Esophagus (tissue), 2 donors: ENCODE data around the gene CNTN1. TPM values are rescaled to one million over a fixed set of nuclear protein-coding genes. Genes with fewer than 3 reads are reported as not detected.

Experiments used
- H3K27ac ChIP-seq, 2 donors: one replicate each; pipeline ENCODE4 v1.5.1; 2013; ENCODE audit warnings: low read depth in 2 of 2, mild to moderate bottlenecking in 2 of 2, inconsistent platforms in 1 of 2, low read length in 1 of 2, moderate library complexity in 1 of 2
- H3K27me3 ChIP-seq, 2 donors: one replicate each; pipeline ENCODE4 v1.6.1; 2013; ENCODE audit warnings: low read length in 2 of 2, control low read depth in 1 of 2, mild to moderate bottlenecking in 1 of 2; ENCODE audit not compliant: insufficient read depth in 2 of 2, control insufficient read depth in 1 of 2
- H3K36me3 ChIP-seq, 2 donors: one replicate each; pipeline ENCODE4 v1.6.1; 2013; ENCODE audit warnings: low read length in 1 of 2; ENCODE audit not compliant: control insufficient read depth in 2 of 2, insufficient read depth in 2 of 2
- H3K4me1 ChIP-seq, 2 donors: one replicate each; pipeline ENCODE4 v1.6.1; 2013; ENCODE audit warnings: low read length in 1 of 2; ENCODE audit not compliant: control insufficient read depth in 2 of 2, insufficient read depth in 2 of 2
- H3K4me3 ChIP-seq, 2 donors: one replicate each; pipeline ENCODE4 v1.5.1; 2013; ENCODE audit warnings: low read length in 2 of 2, mild to moderate bottlenecking in 2 of 2, low read depth in 1 of 2, moderate library complexity in 1 of 2
- H3K9me3 ChIP-seq, 2 donors: one replicate each; pipeline ENCODE4 v1.6.1; 2013; ENCODE audit warnings: mild to moderate bottlenecking in 2 of 2, low read depth in 1 of 2, low read length in 1 of 2, moderate library complexity in 1 of 2; ENCODE audit not compliant: control insufficient read depth in 2 of 2, insufficient read depth in 1 of 2
- WGBS, 2 donors: extraction: QIAGEN DNeasy Blood & Tissue Kit; methylation state at CpG; one replicate each; pipeline ENCODE4 v1.1.7; 2013; 5-methylcytosine and 5-hydroxymethylcytosine counted together
- polyA plus RNA-seq, 2 donors: library from polyadenylated mRNA; stranded (reverse); fragments of 200-250 nt; gene quantifications; one replicate each; pipeline ENCODE4 v1.2.3, GENCODE V29; 2013
- donor health status: healthy with polysubstance abuse.
- donor health status: Bipolar disorder and iron deficiency.

CNTN1 gene
- polyA plus RNA-seq = 1 to 10 TPM in 1 of 2 donors, under 1 TPM in 1; 0.28 to 1.2 TPM

- Histone ChIP-seq H3K4me3 (peak within 1 kb of the TSS; percentile 40 to 43), H3K4me1 (peaks cover 5 to 8% of the 10 kb centered on the region in 2 donors)
- WGBS, 2 donors = 6% methylated on average over 30 to 31 of the region's 31 CpGs
Observed at GRCh38 chr12:40691913-40692764, at the start of gene CNTN1. Gene CNTN1, plus strand, starts transcription at chr12:40692439.

DNA sequence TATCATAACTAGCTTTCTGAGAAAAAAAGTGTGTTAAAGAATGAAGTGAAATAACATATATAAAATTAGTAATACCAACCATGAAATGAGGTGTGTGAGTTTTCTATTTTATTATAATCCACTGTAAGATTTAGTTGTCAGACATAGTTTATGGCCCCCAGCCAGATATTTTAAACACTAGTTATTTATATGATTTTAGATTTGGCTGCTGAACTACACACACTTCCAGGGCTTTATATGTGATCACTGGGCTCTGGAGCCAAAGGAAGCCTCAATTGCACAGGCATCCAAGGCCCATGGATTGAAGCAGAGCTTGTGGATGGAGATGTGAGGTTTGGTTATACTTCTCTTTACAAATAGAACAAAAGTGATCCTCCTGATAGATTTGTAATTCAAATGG lies 48.7 kb upstream of the CNTN1 start:
- Histone ChIP-seq H3K36me3 (no peaks in the 10 kb centered on the region), H3K4me3 (no peak overlapping the region), H3K27ac (no peak overlapping the region), H3K4me1 (no peaks in the 10 kb centered on the region), H3K9me3 (no peaks in the 10 kb centered on the region), H3K27me3 (no peaks in the 10 kb centered on the region)

More at GRCh38 chr12:40691913-40692764, at the start of gene CNTN1:
- H3K36me3 ChIP-seq = no peaks in the 10 kb centered on the region
- H3K27ac ChIP-seq = no peak within 1 kb of the TSS
- no peaks in the 10 kb centered on the region for H3K9me3 ChIP-seq
- peaks cover 0 to 15% of the 10 kb centered on the region in 2 donors for H3K27me3 ChIP-seq

DNA sequence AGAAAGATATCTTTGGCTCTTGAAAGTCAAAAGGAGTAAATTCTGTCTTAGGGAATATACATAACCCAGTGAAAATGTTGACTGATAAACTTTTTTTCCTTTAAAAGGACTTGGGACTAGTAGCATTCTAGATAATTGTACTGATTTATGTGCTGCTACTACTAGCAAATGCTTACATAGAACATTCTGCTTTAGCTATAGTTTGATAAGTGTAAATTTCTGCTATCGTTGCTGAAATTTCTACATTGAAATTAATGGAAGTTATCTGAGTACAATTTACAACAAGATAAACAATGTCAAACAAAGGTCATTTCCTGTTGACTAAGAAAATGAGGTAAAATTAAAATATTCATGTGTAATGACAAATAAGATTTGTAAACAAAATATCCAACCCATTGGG lies 48.3 kb upstream of the CNTN1 start:
- Histone ChIP-seq H3K36me3 (no peaks in the 10 kb centered on the region), H3K27ac (no peak overlapping the region), H3K9me3 (no peaks in the 10 kb centered on the region), H3K27me3 (no peaks in the 10 kb centered on the region), H3K4me1 (no peaks in the 10 kb centered on the region), H3K4me3 (no peak overlapping the region)
- 54 to 71% methylated on average over 1 of the region's 1 CpG for WGBS, 2 donors

DNA sequence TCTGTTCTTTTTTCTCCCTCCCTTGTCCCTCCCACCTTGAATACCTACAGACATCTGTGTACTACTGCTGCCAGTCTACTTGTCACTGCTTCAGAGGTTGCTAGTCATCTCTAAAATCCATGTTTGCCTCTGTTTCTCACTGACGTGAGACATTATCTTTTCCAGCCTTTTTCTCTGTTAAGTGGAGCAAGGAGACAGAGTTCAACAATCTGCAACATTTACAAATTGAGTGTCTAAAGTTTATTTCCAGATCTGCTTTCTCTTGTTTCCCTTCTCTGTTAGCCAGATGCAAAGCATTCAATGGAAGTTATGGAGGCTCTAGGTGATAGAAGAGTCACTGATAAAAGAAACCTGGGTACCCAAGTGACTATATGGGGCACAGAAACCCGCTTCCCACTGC lies 47.5 kb upstream of the CNTN1 start:
- Histone ChIP-seq H3K4me1 (no peaks in the 10 kb centered on the region), H3K27ac (no peak overlapping the region), H3K4me3 (no peak overlapping the region), H3K9me3 (no peaks in the 10 kb centered on the region), H3K36me3 (no peaks in the 10 kb centered on the region), H3K27me3 (no peaks in the 10 kb centered on the region)
- 69 to 79% methylated on average over 2 of the region's 2 CpGs for WGBS, 2 donors

- Histone ChIP-seq H3K36me3 (no peaks in the 10 kb centered on the region), H3K4me1 (no peaks in the 10 kb centered on the region), H3K27me3 (no peaks in the 10 kb centered on the region), H3K9me3 (no peaks in the 10 kb centered on the region), H3K27ac (no peak overlapping the region), H3K4me3 (no peak overlapping the region)
- 76% methylated on average over 3 of the region's 3 CpGs for WGBS, 2 donors
Observed at GRCh38 chr12:40645361-40645760, 46.9 kb upstream of the CNTN1 start.

DNA sequence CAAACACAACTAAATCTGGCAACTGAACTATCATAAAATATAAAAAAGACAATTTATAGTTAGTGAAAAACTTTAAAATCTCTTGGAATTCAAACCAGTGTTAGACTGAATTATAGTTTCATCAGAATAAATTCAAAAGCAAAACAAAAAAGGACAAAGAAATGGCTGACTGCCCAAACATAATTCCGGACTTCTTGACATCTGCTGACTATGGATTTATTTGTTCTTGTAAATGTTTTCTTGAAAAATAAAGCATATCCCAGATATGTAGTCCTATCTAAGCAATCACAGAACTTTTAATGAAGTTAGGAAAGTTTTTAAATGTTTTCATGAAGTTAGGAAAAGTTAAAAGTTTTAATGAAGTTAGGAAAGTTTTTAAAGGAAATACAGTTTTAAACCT lies 45.8 kb upstream of the CNTN1 start:
- WGBS, 2 donors = 25 to 38% methylated on average over 1 of the region's 1 CpG
- Histone ChIP-seq H3K36me3 (no peaks in the 10 kb centered on the region), H3K27me3 (no peaks in the 10 kb centered on the region), H3K9me3 (no peaks in the 10 kb centered on the region), H3K4me3 (no peak overlapping the region), H3K4me1 (no peaks in the 10 kb centered on the region), H3K27ac (no peak overlapping the region)

DNA sequence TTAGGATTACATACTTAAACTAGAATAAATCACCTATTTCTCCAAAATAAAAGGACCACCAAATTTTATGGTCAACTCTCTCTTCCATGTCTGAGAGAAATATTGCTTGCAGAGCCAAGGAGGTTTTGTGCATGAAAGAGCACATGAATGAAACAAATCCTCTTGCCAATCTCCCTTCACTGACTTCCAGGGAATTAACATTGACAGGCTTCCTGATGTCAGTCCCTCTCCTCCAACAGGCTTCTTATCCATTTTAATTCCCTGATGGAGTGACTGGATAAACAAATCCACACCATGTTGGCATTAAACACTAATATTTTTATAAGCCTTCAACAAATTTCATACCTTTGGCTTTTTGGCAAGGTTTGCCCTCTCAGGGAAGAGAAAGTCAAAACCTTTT lies 45.3 kb upstream of the CNTN1 start:
- Histone ChIP-seq H3K4me1 (no peaks in the 10 kb centered on the region), H3K4me3 (no peak overlapping the region), H3K9me3 (no peaks in the 10 kb centered on the region), H3K27me3 (no peaks in the 10 kb centered on the region), H3K27ac (no peak overlapping the region), H3K36me3 (no peaks in the 10 kb centered on the region)

DNA sequence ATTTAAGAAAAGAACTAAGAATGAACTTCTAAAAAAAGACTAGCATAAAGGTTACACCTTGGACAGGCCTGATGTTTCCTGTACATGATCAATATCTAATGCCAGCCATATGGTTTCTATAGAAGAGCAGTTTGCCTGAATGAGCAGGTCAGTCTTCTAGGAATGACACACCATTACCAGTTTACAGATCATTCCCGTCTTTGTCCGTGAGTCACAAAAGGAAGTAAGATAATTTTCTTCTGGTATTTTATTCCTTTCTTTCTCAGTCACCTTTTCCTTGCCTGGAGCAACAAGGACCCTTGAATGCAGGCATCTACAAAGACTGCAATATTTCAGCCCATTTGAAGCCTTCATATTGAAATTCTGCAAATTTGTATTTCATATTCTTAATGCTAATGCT lies 44.6 kb upstream of the CNTN1 start:
- 72 to 82% methylated on average over 2 of the region's 2 CpGs for WGBS, 2 donors

DNA sequence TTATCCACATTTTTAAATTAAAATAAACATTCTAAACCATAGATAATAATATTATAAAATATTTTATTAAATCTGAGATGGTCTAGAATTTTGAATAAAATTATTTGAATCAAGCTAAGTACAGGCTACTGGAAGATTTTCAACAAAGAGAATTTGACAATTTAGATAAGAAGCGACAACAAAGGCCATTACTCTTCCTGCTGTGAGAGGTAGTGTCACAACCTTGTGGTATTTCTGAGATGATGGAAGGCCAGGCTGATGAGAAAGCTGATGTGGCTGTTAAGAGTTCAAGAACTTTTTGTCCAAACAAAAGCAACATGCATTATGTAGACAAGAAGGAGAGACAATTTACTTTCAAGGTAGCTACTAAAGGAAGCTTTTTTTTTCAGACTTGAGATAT lies 43.7 kb upstream of the CNTN1 start:
- H3K4me1 ChIP-seq = no peaks in the 10 kb centered on the region
- no peak overlapping the region for H3K27ac ChIP-seq
- H3K27me3 ChIP-seq = no peaks in the 10 kb centered on the region
- no peaks in the 10 kb centered on the region for H3K9me3 ChIP-seq
- no peaks in the 10 kb centered on the region for H3K36me3 ChIP-seq
- H3K4me3 ChIP-seq = no peak overlapping the region
- WGBS, 2 donors = 72 to 77% methylated on average over 1 of the region's 1 CpG

More for the DNA sequence above, 44.6 kb upstream of the CNTN1 start:
- no peaks in the 10 kb centered on the region for H3K36me3 ChIP-seq
- no peak overlapping the region for H3K27ac ChIP-seq
- no peak overlapping the region for H3K4me3 ChIP-seq
- no peaks in the 10 kb centered on the region for H3K27me3 ChIP-seq
- no peaks in the 10 kb centered on the region for H3K9me3 ChIP-seq
- no peaks in the 10 kb centered on the region for H3K4me1 ChIP-seq

DNA sequence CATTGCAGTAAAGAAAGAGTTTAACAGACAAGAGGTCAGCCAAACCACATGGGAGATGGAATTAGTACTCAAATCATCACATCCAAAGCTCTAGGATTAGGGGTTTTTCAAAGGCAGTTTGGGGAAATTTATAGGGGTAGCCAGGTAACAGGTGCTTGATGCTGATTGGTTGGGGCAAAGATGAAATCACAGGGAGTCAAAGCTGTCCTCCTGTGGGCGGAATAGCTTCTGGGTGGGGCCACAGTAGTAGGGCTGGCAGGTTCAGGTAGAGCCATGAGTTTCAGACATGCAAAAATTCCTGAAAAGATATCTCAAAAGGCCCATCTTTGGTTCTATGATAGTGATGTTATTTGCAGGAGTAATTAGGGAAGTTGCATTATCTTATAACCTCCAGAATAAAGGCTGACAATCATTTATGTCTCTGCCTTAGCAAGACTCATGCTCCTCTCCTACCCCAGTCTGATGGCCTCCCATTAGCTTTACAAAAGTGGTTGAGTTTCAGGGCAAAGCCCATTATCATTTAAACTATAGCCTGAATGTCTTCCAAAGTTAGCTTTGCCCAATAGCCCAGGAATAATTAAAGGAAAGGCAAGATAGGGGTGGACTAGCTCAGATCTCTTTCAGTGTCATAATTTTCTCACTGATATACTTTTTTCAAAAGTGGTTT lies 42.1 kb upstream of the CNTN1 start:
- H3K27ac ChIP-seq = no peak overlapping the region
- no peaks in the 10 kb centered on the region for H3K4me1 ChIP-seq
- no peak overlapping the region for H3K4me3 ChIP-seq
- WGBS, 2 donors = 75 to 88% methylated on average over 1 of the region's 1 CpG
- H3K27me3 ChIP-seq = no peaks in the 10 kb centered on the region
- no peaks in the 10 kb centered on the region for H3K9me3 ChIP-seq
- no peaks in the 10 kb centered on the region for H3K36me3 ChIP-seq
